Measurements from ENCODE around the gene GALNT18. TPM values are rescaled to one million over a fixed set of nuclear protein-coding genes. Genes with fewer than 3 reads are reported as not detected.

GALNT18 gene
- total RNA-seq, 1 experiment from 2014 or later = not detected

DNA sequence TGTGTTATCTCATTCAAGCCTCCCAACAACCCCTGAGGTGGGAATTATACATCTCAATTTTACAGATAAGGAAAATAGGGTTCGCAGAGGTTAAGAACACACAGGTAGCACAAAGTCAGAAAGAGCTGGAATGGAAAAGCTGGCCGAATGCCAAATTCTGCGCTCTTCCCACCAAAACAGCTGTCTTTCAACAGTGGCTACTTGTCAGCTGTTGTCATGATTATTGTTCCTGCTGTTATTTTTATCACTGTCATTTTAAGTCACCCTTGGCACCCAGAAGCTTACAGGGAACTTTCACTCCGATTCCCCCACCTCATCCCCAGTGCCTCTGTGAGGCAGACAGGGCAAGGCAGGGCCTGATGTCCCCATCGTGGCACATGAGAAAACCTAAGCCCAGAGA, 194.3 kb downstream of the GALNT18 start:
- Histone ChIP-seq H3F3A (ENCODE audit: insufficient read depth, low read depth) (no peaks in the 10 kb centered on the region), H3K4me1 (replicated peaks; ENCODE audit: insufficient read depth) (no peaks in the 10 kb centered on the region), H3K27ac (no peak overlapping the region), H3K79me2 (ENCODE audit: low read depth) (no peaks in the 10 kb centered on the region), H3K9me3 (ENCODE audit: insufficient read depth, low read depth) (no peaks in the 10 kb centered on the region), H3K4me3 (no peak overlapping the region), H3K36me3 (ENCODE audit: low read depth) (no peaks in the 10 kb centered on the region), H3K4me2 (no peak overlapping the region), H4K20me1 (ENCODE audit: insufficient read depth) (no peaks in the 10 kb centered on the region), H3K27me3 (ENCODE audit: insufficient read depth, low read depth) (peaks cover 50% of the 10 kb centered on the region; the same call in 1 of the 2 replicates), H3K9me2 (ENCODE audit: insufficient read depth) (no peaks in the 10 kb centered on the region), H2AFZ (no peak overlapping the region)
- TF ChIP-seq EZH2 (IDR thresholded peaks at IDR 0.05; ENCODE audit: low read depth) = no peak
- TF ChIP-seq, protein P1, sequence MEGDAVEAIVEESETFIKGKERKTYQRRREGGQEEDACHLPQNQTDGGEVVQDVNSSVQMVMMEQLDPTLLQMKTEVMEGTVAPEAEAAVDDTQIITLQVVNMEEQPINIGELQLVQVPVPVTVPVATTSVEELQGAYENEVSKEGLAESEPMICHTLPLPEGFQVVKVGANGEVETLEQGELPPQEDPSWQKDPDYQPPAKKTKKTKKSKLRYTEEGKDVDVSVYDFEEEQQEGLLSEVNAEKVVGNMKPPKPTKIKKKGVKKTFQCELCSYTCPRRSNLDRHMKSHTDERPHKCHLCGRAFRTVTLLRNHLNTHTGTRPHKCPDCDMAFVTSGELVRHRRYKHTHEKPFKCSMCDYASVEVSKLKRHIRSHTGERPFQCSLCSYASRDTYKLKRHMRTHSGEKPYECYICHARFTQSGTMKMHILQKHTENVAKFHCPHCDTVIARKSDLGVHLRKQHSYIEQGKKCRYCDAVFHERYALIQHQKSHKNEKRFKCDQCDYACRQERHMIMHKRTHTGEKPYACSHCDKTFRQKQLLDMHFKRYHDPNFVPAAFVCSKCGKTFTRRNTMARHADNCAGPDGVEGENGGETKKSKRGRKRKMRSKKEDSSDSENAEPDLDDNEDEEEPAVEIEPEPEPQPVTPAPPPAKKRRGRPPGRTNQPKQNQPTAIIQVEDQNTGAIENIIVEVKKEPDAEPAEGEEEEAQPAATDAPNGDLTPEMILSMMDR (conservative IDR thresholded peaks at IDR 0.05) = no peak
- no peak for DNase-seq
- intact Hi-C loops (cut with micrococcal nuclease; ENCODE audit: unreplicated experiment) = no loop called here
- no TSS peak for BruUV-seq (replicated peaks)
- POLR2A ChIA-PET (ENCODE audit: unreplicated experiment) = no interaction called here
- CTCF ChIA-PET = no interaction called here

DNA sequence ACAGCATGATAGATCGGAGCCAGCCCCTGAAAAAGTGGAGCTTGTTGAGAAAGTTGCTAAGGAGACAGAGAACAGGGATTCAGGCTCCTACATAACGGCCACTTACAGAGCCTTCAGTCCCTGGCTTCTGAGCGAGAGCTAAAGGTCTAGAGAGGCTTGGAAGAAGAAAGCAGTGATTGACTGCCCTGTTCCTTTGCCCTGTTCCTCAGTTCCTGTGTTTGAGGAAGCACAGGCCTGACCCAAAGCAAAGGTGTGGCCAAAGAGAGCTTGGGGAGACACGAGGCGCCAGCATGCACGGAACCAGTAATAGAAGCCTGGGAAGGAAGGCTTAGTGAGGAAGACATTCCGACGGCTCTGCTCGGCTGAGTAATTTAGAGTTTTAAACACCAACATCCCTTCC, 194.7 kb downstream of the GALNT18 start:
- no peaks in the 10 kb centered on the region for H3K9me3 ChIP-seq (ENCODE audit: insufficient read depth, low read depth)
- no peaks in the 10 kb centered on the region for H3K9me2 ChIP-seq (ENCODE audit: insufficient read depth)
- intact Hi-C loops (cut with micrococcal nuclease; ENCODE audit: unreplicated experiment) = no loop called here
- H3K4me1 ChIP-seq (replicated peaks; ENCODE audit: insufficient read depth) = no peaks in the 10 kb centered on the region
- no peaks in the 10 kb centered on the region for H3K79me2 ChIP-seq (ENCODE audit: low read depth)
- CTCF ChIA-PET = no interaction called here
- no peak overlapping the region for H2AFZ ChIP-seq
- H3K27ac ChIP-seq = no peak overlapping the region
- no peaks in the 10 kb centered on the region for H3K36me3 ChIP-seq (ENCODE audit: low read depth)
- H3K27me3 ChIP-seq (ENCODE audit: insufficient read depth, low read depth) = peaks cover 50% of the 10 kb centered on the region; the same call in 1 of the 2 replicates
- H4K20me1 ChIP-seq (ENCODE audit: insufficient read depth) = no peaks in the 10 kb centered on the region
- no peak for DNase-seq
- no peak overlapping the region for H3K4me2 ChIP-seq
- TF ChIP-seq, protein P1 (conservative IDR thresholded peaks at IDR 0.05) = no peak
- TF ChIP-seq EZH2 (IDR thresholded peaks at IDR 0.05; ENCODE audit: low read depth) = no peak
- BruUV-seq (replicated peaks) = no TSS peak
- no peaks in the 10 kb centered on the region for H3F3A ChIP-seq (ENCODE audit: insufficient read depth, low read depth)
- no peak overlapping the region for H3K4me3 ChIP-seq
- POLR2A ChIA-PET (ENCODE audit: unreplicated experiment) = no interaction called here

DNA sequence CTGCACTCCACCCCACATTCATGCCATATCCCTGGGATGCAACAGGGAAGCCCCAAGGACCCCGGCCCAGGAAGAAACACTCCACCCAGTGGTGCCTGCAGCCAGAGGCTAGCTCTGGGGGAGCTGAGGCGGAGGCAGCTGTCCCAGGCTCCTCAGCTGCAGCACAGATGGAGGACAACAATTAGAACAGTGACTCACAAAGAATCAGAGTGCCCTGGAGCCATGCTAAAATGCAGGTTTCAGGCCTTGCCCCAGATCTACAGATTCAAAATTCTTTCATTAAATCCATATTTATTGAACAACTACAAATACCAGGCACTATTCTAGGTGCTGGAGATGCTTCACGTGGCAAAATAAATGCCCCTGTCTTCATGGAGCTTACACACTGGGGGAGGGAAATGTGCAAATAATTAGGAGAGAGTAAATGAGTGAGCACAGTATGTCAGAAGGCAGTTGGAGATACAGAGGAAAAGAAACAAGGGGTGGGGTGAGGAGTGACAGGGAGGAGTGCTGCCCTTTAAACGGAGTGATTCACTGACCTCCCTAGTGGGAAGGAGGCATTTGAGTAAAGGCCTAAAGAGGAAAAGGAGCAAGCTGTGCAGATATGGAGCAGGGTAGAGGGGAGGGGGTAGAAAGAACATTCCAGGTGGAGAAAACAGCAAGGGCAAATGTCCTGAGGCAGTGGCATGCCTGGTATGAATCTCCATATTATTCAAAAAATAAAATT, 195.4 kb downstream of the GALNT18 start:
- ChIA-PET POLR2A (ENCODE audit: unreplicated experiment) (no interaction called here), CTCF (no interaction called here)
- Histone ChIP-seq H4K20me1 (ENCODE audit: insufficient read depth) (no peaks in the 10 kb centered on the region), H3K27me3 (ENCODE audit: insufficient read depth, low read depth) (peaks cover 47% of the 10 kb centered on the region; the same call in 1 of the 2 replicates), H3K36me3 (ENCODE audit: low read depth) (no peaks in the 10 kb centered on the region), H3K4me3 (no peak overlapping the region), H2AFZ (no peak overlapping the region), H3K4me1 (replicated peaks; ENCODE audit: insufficient read depth) (no peaks in the 10 kb centered on the region), H3K27ac (no peak overlapping the region), H3K9me3 (ENCODE audit: insufficient read depth, low read depth) (no peaks in the 10 kb centered on the region), H3K4me2 (no peak overlapping the region), H3K79me2 (ENCODE audit: low read depth) (no peaks in the 10 kb centered on the region), H3F3A (ENCODE audit: insufficient read depth, low read depth) (no peaks in the 10 kb centered on the region), H3K9me2 (ENCODE audit: insufficient read depth) (no peaks in the 10 kb centered on the region)
- no TSS peak for BruUV-seq (replicated peaks)
- TF ChIP-seq EZH2 (IDR thresholded peaks at IDR 0.05; ENCODE audit: low read depth) = no peak
- TF ChIP-seq, protein P1 (conservative IDR thresholded peaks at IDR 0.05) = no peak
- no peak for DNase-seq
- intact Hi-C loops (cut with micrococcal nuclease; ENCODE audit: unreplicated experiment) = no loop called here
